ENCODE results near the gene EPN1. TPM values are rescaled to one million over a fixed set of nuclear protein-coding genes. Genes with fewer than 3 reads are reported as not detected.

Gene EPN1
- total and polyA plus RNA-seq, 4 donors, result 18.6 to 117 (median 77.8) TPM

GRCh38 chr19:55681131-55682092 lies 6.4 kb downstream of the EPN1 start:
- Histone ChIP-seq H3K27ac (ENCODE audit: low read depth in 1 of 2, low read length in 2 of 2) (peak overlapping the region; percentile 11 to 43), H3K9me3 (ENCODE audit: control insufficient read depth in 4 of 4, low read length in 3 of 4) (no peaks in the 10 kb centered on the region), H3K9ac (ENCODE audit: low read depth in 1 of 2, low read length in 2 of 2) (no peak overlapping the region), H3K4me3 (ENCODE audit: low read depth in 1 of 3, low read length in 3 of 3) (no peak overlapping the region), H3K36me3 (ENCODE audit: control insufficient read depth in 4 of 4, insufficient read depth in 3 of 4, low read depth in 1 of 4, low read length in 3 of 4) (peaks cover 4 to 39% (median 18%) of the 10 kb centered on the region in 4 donors), H3K4me1 (ENCODE audit: control insufficient read depth in 4 of 4, insufficient read depth in 4 of 4, low read length in 3 of 4) (peaks cover 16 to 89% (median 78%) of the 10 kb centered on the region in 4 donors), H3K27me3 (ENCODE audit: control insufficient read depth in 4 of 4, insufficient read depth in 4 of 4, low read length in 3 of 4) (no peaks in the 10 kb centered on the region)
- WGBS, result 89% methylated on average over 9 of the region's 9 CpGs
- no peak for TF ChIP-seq ATF3 (IDR thresholded peaks at IDR 0.05)
- DNase-seq (ENCODE audit: low spot score), result no peak

- WGBS, result 30% methylated on average over 22 of the region's 22 CpGs
- Histone ChIP-seq H3K36me3 (ENCODE audit: control insufficient read depth in 4 of 4, insufficient read depth in 3 of 4, low read depth in 1 of 4, low read length in 3 of 4) (peaks cover 7 to 45% (median 21%) of the 10 kb centered on the region in 4 donors), H3K9me3 (ENCODE audit: control insufficient read depth in 4 of 4, low read length in 3 of 4) (no peaks in the 10 kb centered on the region)
Measured at GRCh38 chr19:55683449-55684261, 8.6 kb downstream of the EPN1 start.

More at GRCh38 chr19:55683449-55684261, 8.6 kb downstream of the EPN1 start:
- Histone ChIP-seq H3K4me3 (ENCODE audit: low read depth in 1 of 3, low read length in 3 of 3) (peak overlapping the region in 2 of 3 donors; percentile 2 to 3), H3K4me1 (ENCODE audit: control insufficient read depth in 4 of 4, insufficient read depth in 4 of 4, low read length in 3 of 4) (peaks cover 10 to 69% (median 57%) of the 10 kb centered on the region in 4 donors), H3K9ac (ENCODE audit: low read depth in 1 of 2, low read length in 2 of 2) (peak overlapping the region in 1 of 2 donors; percentile 34), H3K27me3 (ENCODE audit: control insufficient read depth in 4 of 4, insufficient read depth in 4 of 4, low read length in 3 of 4) (no peaks in the 10 kb centered on the region), H3K27ac (ENCODE audit: low read depth in 1 of 2, low read length in 2 of 2) (peak overlapping the region; percentile 96 to 97)
- TF ChIP-seq FOXA2 (IDR thresholded peaks at IDR 0.05) (peak; percentile 72), MAX (IDR thresholded peaks at IDR 0.05) (no peak), HNF4A (conservative IDR thresholded peaks at IDR 0.05) (peak; percentile 98), EGR1 (IDR thresholded peaks at IDR 0.05; ENCODE audit: low read depth in 2 of 2) (peak in 1 of 2 donors; percentile 43), JUND (IDR thresholded peaks at IDR 0.05) (no peak), ATF3 (IDR thresholded peaks at IDR 0.05) (no peak), REST (IDR thresholded peaks at IDR 0.05) (peak; percentile 88), SP1 (IDR thresholded peaks at IDR 0.05) (peak; percentile 100), HNF4G (IDR thresholded peaks at IDR 0.05) (peak; percentile 98), FOXA1 (IDR thresholded peaks at IDR 0.05) (peak; percentile 77), TAF1 (conservative IDR thresholded peaks at IDR 0.05) (no peak), YY1 (IDR thresholded peaks at IDR 0.05) (peak; percentile 68), CTCF (IDR thresholded peaks at IDR 0.05; ENCODE audit: low read depth, low read length, missing input control) (no peak), RAD21 (IDR thresholded peaks at IDR 0.05) (no peak), GABPA (IDR thresholded peaks at IDR 0.05 in 1 of 2, conservative IDR thresholded peaks at IDR 0.05 in 1 of 2) (peak in 1 of 2 donors; percentile 81), RXRA (IDR thresholded peaks at IDR 0.05) (peak; percentile 89 to 94), NR2F2 (IDR thresholded peaks at IDR 0.05) (peak; percentile 31), ZBTB33 (IDR thresholded peaks at IDR 0.05) (no peak)
- DNase-seq (ENCODE audit: low spot score), result peak; percentile 49

Data from liver (tissue), 9 donors.